ENCODE measurements around the gene TPPP3.

DNA sequence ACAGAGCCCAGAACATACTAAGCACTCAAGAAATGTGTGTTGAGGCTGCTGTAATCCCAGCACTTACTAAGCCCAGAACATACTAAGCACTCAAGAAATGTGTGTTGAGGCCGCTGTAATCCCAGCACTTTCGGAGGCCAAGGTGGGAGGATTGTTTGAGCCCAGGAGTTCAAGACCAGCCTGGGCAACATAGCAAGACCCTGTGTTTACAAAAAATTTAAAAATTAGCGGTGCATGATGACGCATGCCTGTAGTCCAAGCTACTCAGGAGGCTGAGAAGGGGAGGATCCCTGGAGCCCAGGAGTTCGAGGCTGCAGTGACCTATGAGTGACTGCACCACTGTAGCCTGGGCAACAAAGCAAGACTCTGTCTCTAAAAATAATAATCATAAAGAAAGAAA is 29.7 kb upstream of the TPPP3 start:
- TF ChIP-seq, protein P1, sequence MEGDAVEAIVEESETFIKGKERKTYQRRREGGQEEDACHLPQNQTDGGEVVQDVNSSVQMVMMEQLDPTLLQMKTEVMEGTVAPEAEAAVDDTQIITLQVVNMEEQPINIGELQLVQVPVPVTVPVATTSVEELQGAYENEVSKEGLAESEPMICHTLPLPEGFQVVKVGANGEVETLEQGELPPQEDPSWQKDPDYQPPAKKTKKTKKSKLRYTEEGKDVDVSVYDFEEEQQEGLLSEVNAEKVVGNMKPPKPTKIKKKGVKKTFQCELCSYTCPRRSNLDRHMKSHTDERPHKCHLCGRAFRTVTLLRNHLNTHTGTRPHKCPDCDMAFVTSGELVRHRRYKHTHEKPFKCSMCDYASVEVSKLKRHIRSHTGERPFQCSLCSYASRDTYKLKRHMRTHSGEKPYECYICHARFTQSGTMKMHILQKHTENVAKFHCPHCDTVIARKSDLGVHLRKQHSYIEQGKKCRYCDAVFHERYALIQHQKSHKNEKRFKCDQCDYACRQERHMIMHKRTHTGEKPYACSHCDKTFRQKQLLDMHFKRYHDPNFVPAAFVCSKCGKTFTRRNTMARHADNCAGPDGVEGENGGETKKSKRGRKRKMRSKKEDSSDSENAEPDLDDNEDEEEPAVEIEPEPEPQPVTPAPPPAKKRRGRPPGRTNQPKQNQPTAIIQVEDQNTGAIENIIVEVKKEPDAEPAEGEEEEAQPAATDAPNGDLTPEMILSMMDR (conservative IDR thresholded peaks at IDR 0.05; ENCODE audit: low read length), result no peak
- no peak for TF ChIP-seq EZH2phosphoT487 (IDR thresholded peaks at IDR 0.05; ENCODE audit: borderline replicate concordance)

All from Loucy (cell line).